K562 (cell line): ENCODE data around the gene KCNQ4. TPM values are rescaled to one million over a fixed set of nuclear protein-coding genes. Genes with fewer than 3 reads are reported as not detected.
A peak's percentile ranks its signal among the peaks of the same experiment; 100 is the strongest.

Experiments
- CHD2 ChIP-seq: IDR thresholded peaks from 2 replicates; pipeline ENCODE4 v1.6.1; 2011; ENCODE audit warnings: low read depth, low read length
- CHD4 ChIP-seq: fragments of 200-600 bp; sonication (generic); IDR thresholded peaks from 3 replicates; pipeline ENCODE4 v1.6.1; 2012; ENCODE audit warnings: low read depth, mild to moderate bottlenecking, mixed read lengths, low read length, inconsistent platforms; ENCODE audit not compliant: insufficient read depth, insufficient replicate concordance, poor library complexity, severe bottlenecking
- FOXK2 ChIP-seq, 2 experiments: fragments of 450-650 bp; IDR thresholded peaks in 1 of 2; conservative IDR thresholded peaks in 1 of 2; 2 replicates each; pipeline ENCODE4 v1.6.1; 2016; ENCODE audit warnings: low read depth in 2 of 2, mild to moderate bottlenecking in 1 of 2
- HDAC6 ChIP-seq: IDR thresholded peaks from 2 replicates; pipeline ENCODE4 v1.6.1; 2012; ENCODE audit warnings: low read depth, mild to moderate bottlenecking, control low read depth, inconsistent platforms, low read length, moderate library complexity
- HMG20B ChIP-seq: fragments of 250-450 bp; sonication (Bioruptor Pico); IDR thresholded peaks from 2 replicates; pipeline ENCODE4 v1.5.0; 2021; ENCODE audit warnings: mild to moderate bottlenecking
- KDM1A ChIP-seq, 2 experiments: fragments of 450-650 bp; IDR thresholded peaks; 2 replicates each; pipeline ENCODE4 v1.6.1; 2016; ENCODE audit warnings: mild to moderate bottlenecking in 2 of 2
- MAZ ChIP-seq, 2 experiments: fragments of 450-650 bp in 1 of 2; sonication (generic) in 1 of 2; formaldehyde crosslinking; IDR thresholded peaks in 1 of 2; conservative IDR thresholded peaks in 1 of 2; 2 replicates each; pipeline versions ENCODE4 v1.4.0 to v1.5.0; 2020; ENCODE audit warnings: mild to moderate bottlenecking in 1 of 2, missing genetic modification reagents in 1 of 2
- MEF2D ChIP-seq: conservative IDR thresholded peaks from 2 replicates; pipeline ENCODE4 v1.6.1; 2016; ENCODE audit warnings: low read depth, missing genetic modification characterization, missing compliant biosample characterization
- THRA ChIP-seq: fragments of 450-650 bp; IDR thresholded peaks from 2 replicates; pipeline ENCODE4 v1.6.1; 2017; ENCODE audit warnings: mild to moderate bottlenecking, moderate library complexity
- ZNF398 ChIP-seq: fragments of 250-450 bp; sonication (Bioruptor Pico); IDR thresholded peaks from 2 replicates; pipeline ENCODE4 v1.8.0; 2021; ENCODE audit warnings: moderate library complexity, mild to moderate bottlenecking, inconsistent platforms
- ZNF589 ChIP-seq: fragments of 200-800 bp; sonication (Bioruptor generic); IDR thresholded peaks from 2 replicates; pipeline ENCODE4 v1.6.1; 2016; ENCODE audit warnings: low read depth, missing genetic modification characterization, missing compliant biosample characterization
- polyA plus RNA-seq, 8 experiments: library from polyadenylated mRNA; depleted of rRNA in 4 of 8; stranded (reverse) in 5 of 8; unstranded in 3 of 8; fragments of >200 nt; fragmentation: Nextera tagmentation in 2 of 8; fragmentation: Illumina TruSeq in 1 of 8; extraction: Ambion mirVana in 2 of 8; extraction: Trizol in 1 of 8; gene quantifications; 2 replicates each; pipeline versions ENCODE4 v1.2.1 to v1.2.3, GENCODE V29; 2011 to 2014; ENCODE audit warnings: inconsistent platforms in 1 of 8, missing spikeins in 1 of 8
- total RNA-seq, 7 experiments: library from RNA; depleted of rRNA in 6 of 7; stranded (reverse); fragments of >200 nt in 6 of 7; fragmentation: Illumina TruSeq in 2 of 7; extraction: Trizol in 2 of 7; gene quantifications; 2 replicates each; pipeline versions ENCODE4 v1.2.1 to v1.2.3, GENCODE V29; 2011 to 2021; ENCODE audit warnings: low replicate concordance in 1 of 7
- TF ChIP-seq, protein P1 (sequence below): fragments of 450-650 bp; IDR thresholded peaks from 2 replicates; pipeline ENCODE4 v1.6.1; 2016; ENCODE audit warnings: mild to moderate bottlenecking, moderate library complexity

Gene KCNQ4
- total and polyA plus RNA-seq, 9 of the 15 experiments (the other 6 are each of a cell fraction or from before 2014, with no cell fraction given), result 0.07 to 4.1 (median 0.79) TPM

GRCh38 chr1:40868051-40868723 lies 84.6 kb downstream of the KCNQ4 start (continued):
- TF ChIP-seq FOXK2 (conservative IDR thresholded peaks at IDR 0.05 in 1 of 2, IDR thresholded peaks at IDR 0.05 in 1 of 2; ENCODE audit: low read depth in 2 of 2), result peak; percentile 82
- TF ChIP-seq ZNF398 (CRISPR knock-in tag), result no peak
- TF ChIP-seq KDM1A (IDR thresholded peaks at IDR 0.05), result peak; percentile 49 to 51; a peak in 2 of 4 replicates
- TF ChIP-seq HMG20B, result no peak
- TF ChIP-seq MEF2D (tag), result peak; percentile 53; the same call in 1 of the 2 replicates
- no peak for TF ChIP-seq HDAC6
- TF ChIP-seq CHD2, result no peak
- TF ChIP-seq MAZ (CRISPR knock-in tag; conservative IDR thresholded peaks at IDR 0.05 in 1 of 2, IDR thresholded peaks at IDR 0.05 in 1 of 2), result peak; percentile 33 to 50; a peak in 1 of 4 replicates
- peak; percentile 79 for TF ChIP-seq ZNF589 (CRISPR knock-in tag)
- TF ChIP-seq, protein P1, sequence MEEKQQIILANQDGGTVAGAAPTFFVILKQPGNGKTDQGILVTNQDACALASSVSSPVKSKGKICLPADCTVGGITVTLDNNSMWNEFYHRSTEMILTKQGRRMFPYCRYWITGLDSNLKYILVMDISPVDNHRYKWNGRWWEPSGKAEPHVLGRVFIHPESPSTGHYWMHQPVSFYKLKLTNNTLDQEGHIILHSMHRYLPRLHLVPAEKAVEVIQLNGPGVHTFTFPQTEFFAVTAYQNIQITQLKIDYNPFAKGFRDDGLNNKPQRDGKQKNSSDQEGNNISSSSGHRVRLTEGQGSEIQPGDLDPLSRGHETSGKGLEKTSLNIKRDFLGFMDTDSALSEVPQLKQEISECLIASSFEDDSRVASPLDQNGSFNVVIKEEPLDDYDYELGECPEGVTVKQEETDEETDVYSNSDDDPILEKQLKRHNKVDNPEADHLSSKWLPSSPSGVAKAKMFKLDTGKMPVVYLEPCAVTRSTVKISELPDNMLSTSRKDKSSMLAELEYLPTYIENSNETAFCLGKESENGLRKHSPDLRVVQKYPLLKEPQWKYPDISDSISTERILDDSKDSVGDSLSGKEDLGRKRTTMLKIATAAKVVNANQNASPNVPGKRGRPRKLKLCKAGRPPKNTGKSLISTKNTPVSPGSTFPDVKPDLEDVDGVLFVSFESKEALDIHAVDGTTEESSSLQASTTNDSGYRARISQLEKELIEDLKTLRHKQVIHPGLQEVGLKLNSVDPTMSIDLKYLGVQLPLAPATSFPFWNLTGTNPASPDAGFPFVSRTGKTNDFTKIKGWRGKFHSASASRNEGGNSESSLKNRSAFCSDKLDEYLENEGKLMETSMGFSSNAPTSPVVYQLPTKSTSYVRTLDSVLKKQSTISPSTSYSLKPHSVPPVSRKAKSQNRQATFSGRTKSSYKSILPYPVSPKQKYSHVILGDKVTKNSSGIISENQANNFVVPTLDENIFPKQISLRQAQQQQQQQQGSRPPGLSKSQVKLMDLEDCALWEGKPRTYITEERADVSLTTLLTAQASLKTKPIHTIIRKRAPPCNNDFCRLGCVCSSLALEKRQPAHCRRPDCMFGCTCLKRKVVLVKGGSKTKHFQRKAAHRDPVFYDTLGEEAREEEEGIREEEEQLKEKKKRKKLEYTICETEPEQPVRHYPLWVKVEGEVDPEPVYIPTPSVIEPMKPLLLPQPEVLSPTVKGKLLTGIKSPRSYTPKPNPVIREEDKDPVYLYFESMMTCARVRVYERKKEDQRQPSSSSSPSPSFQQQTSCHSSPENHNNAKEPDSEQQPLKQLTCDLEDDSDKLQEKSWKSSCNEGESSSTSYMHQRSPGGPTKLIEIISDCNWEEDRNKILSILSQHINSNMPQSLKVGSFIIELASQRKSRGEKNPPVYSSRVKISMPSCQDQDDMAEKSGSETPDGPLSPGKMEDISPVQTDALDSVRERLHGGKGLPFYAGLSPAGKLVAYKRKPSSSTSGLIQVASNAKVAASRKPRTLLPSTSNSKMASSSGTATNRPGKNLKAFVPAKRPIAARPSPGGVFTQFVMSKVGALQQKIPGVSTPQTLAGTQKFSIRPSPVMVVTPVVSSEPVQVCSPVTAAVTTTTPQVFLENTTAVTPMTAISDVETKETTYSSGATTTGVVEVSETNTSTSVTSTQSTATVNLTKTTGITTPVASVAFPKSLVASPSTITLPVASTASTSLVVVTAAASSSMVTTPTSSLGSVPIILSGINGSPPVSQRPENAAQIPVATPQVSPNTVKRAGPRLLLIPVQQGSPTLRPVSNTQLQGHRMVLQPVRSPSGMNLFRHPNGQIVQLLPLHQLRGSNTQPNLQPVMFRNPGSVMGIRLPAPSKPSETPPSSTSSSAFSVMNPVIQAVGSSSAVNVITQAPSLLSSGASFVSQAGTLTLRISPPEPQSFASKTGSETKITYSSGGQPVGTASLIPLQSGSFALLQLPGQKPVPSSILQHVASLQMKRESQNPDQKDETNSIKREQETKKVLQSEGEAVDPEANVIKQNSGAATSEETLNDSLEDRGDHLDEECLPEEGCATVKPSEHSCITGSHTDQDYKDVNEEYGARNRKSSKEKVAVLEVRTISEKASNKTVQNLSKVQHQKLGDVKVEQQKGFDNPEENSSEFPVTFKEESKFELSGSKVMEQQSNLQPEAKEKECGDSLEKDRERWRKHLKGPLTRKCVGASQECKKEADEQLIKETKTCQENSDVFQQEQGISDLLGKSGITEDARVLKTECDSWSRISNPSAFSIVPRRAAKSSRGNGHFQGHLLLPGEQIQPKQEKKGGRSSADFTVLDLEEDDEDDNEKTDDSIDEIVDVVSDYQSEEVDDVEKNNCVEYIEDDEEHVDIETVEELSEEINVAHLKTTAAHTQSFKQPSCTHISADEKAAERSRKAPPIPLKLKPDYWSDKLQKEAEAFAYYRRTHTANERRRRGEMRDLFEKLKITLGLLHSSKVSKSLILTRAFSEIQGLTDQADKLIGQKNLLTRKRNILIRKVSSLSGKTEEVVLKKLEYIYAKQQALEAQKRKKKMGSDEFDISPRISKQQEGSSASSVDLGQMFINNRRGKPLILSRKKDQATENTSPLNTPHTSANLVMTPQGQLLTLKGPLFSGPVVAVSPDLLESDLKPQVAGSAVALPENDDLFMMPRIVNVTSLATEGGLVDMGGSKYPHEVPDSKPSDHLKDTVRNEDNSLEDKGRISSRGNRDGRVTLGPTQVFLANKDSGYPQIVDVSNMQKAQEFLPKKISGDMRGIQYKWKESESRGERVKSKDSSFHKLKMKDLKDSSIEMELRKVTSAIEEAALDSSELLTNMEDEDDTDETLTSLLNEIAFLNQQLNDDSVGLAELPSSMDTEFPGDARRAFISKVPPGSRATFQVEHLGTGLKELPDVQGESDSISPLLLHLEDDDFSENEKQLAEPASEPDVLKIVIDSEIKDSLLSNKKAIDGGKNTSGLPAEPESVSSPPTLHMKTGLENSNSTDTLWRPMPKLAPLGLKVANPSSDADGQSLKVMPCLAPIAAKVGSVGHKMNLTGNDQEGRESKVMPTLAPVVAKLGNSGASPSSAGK, result peak; percentile 71; the same call in 1 of the 2 replicates
- no peak for TF ChIP-seq CHD4
- no peak for TF ChIP-seq THRA
